Tibial nerve (tissue), 4 donors: ENCODE measurements around the gene C9orf78. TPM values are rescaled to one million over a fixed set of nuclear protein-coding genes. Genes with fewer than 3 reads are reported as not detected.

Source experiments
- DNase-seq, 2 donors: peaks; one replicate each; pipeline ENCODE4 v3.0.0-alpha.2; 2019; ENCODE audit warnings: low spot score in 2 of 2
- H3K27ac ChIP-seq, 4 donors: fragments of 200-600 bp; sonication (generic) in 3 of 4; one replicate each; pipeline ENCODE4 v1.5.1; 2017 to 2019; ENCODE audit warnings: mild to moderate bottlenecking in 1 of 4
- H3K27me3 ChIP-seq, 2 donors: fragments of 200-600 bp; sonication (generic) in 1 of 2; one replicate each; pipeline versions ENCODE4 v1.5.1 to v1.6.0; 2017 to 2019
- H3K36me3 ChIP-seq, 3 donors: fragments of 200-600 bp; sonication (generic); one replicate each; pipeline ENCODE4 v1.5.1; 2018 to 2019
- H3K4me1 ChIP-seq, 4 donors: fragments of 200-600 bp; sonication (generic) in 3 of 4; one replicate each; pipeline ENCODE4 v1.5.1; 2017 to 2019
- H3K4me3 ChIP-seq, 4 donors: fragments of 200-600 bp; sonication (generic) in 3 of 4; one replicate each; pipeline ENCODE4 v1.5.1; 2017 to 2019; ENCODE audit warnings: mild to moderate bottlenecking in 1 of 4, moderate library complexity in 1 of 4
- H3K9me3 ChIP-seq, 4 donors: fragments of 200-600 bp; sonication (generic) in 3 of 4; one replicate each; pipeline ENCODE4 v1.5.1; 2017 to 2019
- EP300 ChIP-seq, 2 donors: sonication (generic); formaldehyde crosslinking; IDR thresholded peaks; one replicate each; pipeline ENCODE4 v1.6.1; 2017; ENCODE audit warnings: antibody characterized with exemption in 2 of 2, mild to moderate bottlenecking in 1 of 2
- WGBS, 2 donors: methylation state at CpG; one replicate each; pipeline ENCODE4 v1.1.5; 2018; 5-methylcytosine and 5-hydroxymethylcytosine counted together
- small RNA-seq: library from RNA; depleted of rRNA; stranded (forward); fragments of <200 nt; gene quantifications from one replicate; pipeline ENCODE3, GENCODE V24; 2016
- total RNA-seq, 4 donors: library from RNA; depleted of rRNA; stranded (reverse); fragments of >200 nt; gene quantifications; one replicate each; pipeline ENCODE4 v1.1.0, GENCODE V29; 2016

C9orf78 gene
- total RNA-seq, 4 donors from 2014 or later, result 44.4 to 61.2 (median 52.7) TPM

GRCh38 chr9:129777769-129778130 lies 57.3 kb downstream of the C9orf78 start:
- Histone ChIP-seq H3K4me3 (no peak overlapping the region), H3K4me1 (peaks cover 0 to 44% (median 19%) of the 10 kb centered on the region in 4 donors), H3K9me3 (no peaks in the 10 kb centered on the region), H3K36me3 (no peaks in the 10 kb centered on the region), H3K27me3 (no peaks in the 10 kb centered on the region), H3K27ac (peak overlapping the region; percentile 45 to 89 (median 68))
- DNase-seq, result no peak
- TF ChIP-seq EP300 (IDR thresholded peaks at IDR 0.05), result no peak
- WGBS, 2 donors, result 61 to 62% methylated on average over 10 to 11 of the region's 11 CpGs

Small RNA genes within 50 kb of the gene (small RNA-seq; reads per million reads assigned to genes)
- gene MIR6855, result not detected

Other genes with a start within 250 kb of the C9orf78 start
- 1 to 10 TPM in 3 of 4 donors, under 1 TPM in 1; 0.90 to 1.7 (median 1.3) TPM for gene C9orf50, start 214.2 kb downstream of the C9orf78 start, total RNA-seq
- 10 to 100 TPM; 23.9 to 30.6 (median 27.5) TPM for gene NTMT1, start 209.1 kb downstream of the C9orf78 start, total RNA-seq
- gene ASB6, start 193.1 kb downstream of the C9orf78 start, total RNA-seq, result 10 to 100 TPM; 14.9 to 25.5 (median 22.4) TPM
- 10 to 100 TPM in 3 of 4 donors, 1 to 10 TPM in 1; 9.6 to 32.1 (median 14.9) TPM for gene PRRX2, start 169.6 kb downstream of the C9orf78 start, total RNA-seq
- gene PTGES, start 82.2 kb downstream of the C9orf78 start, total RNA-seq, result 10 to 100 TPM; 14.7 to 33.0 (median 25.7) TPM
- 10 to 100 TPM; 19.2 to 41.2 (median 23.0) TPM for gene TOR1B, start 32.1 kb downstream of the C9orf78 start, total RNA-seq
- 10 to 100 TPM; 26.0 to 55.2 (median 40.4) TPM for gene TOR1A, start 11.1 kb downstream of the C9orf78 start, total RNA-seq
- gene USP20, start 183 bp upstream of the C9orf78 start, total RNA-seq, result 10 to 100 TPM; 20.1 to 50.1 (median 24.1) TPM
- 100 to 1,000 TPM in 1 of 4 donors, 10 to 100 TPM in 3; 77.0 to 114 (median 86.4) TPM for gene FNBP1, start 207.9 kb upstream of the C9orf78 start, total RNA-seq
- 10 to 100 TPM; 19.3 to 36.1 (median 28.9) TPM for gene GPR107, start 218.6 kb upstream of the C9orf78 start, total RNA-seq